SK-N-MC (cell line): ENCODE results near the gene PDE4D.
A peak's percentile ranks its signal among the peaks of the same experiment; 100 is the strongest.

ENCODE experiments used
- DNase-seq: peaks from one replicate; pipeline ENCODE4 v3.0.0-alpha.2; 2011; ENCODE audit warnings: low read depth, low spot score
- H3K27ac ChIP-seq: fragments of 200-600 bp; sonication (generic); 2 replicates; pipeline ENCODE4 v1.5.1; 2016; ENCODE audit warnings: mixed run types
- H3K36me3 ChIP-seq: fragments of 200-600 bp; sonication (generic); 2 replicates; pipeline ENCODE4 v1.6.1; 2017; ENCODE audit warnings: antibody characterized with exemption, low read length, mixed read lengths; ENCODE audit not compliant: insufficient read depth
- H3K4me3 ChIP-seq: fragments of 200-600 bp; sonication (generic); 2 replicates; pipeline ENCODE4 v1.5.1; 2016
- H3K9ac ChIP-seq: fragments of 200-600 bp; sonication (generic); 2 replicates; pipeline ENCODE4 v1.8.0; 2017; ENCODE audit warnings: mixed run types, mixed read lengths; ENCODE audit not compliant: insufficient read length
- H3K9me3 ChIP-seq: fragments of 200-600 bp; sonication (generic); 2 replicates; pipeline ENCODE4 v1.6.1; 2017; ENCODE audit warnings: low read depth, mild to moderate bottlenecking, antibody characterized with exemption, low read length, moderate library complexity, mixed read lengths
- EZH2 ChIP-seq: fragments of 200-600 bp; sonication (generic); IDR thresholded peaks from one replicate; pipeline ENCODE4 v1.6.1; 2017; ENCODE audit warnings: antibody characterized with exemption
- FOXP2 ChIP-seq: optimal IDR thresholded peaks from 2 replicates; pipeline ENCODE3; 2011; ENCODE audit warnings: mild to moderate bottlenecking, moderate library complexity; ENCODE audit not compliant: insufficient read depth; ENCODE audit errors: extremely low read length, control extremely low read depth
- POLR2AphosphoS5 ChIP-seq: IDR thresholded peaks from 2 replicates; pipeline ENCODE4 v1.6.1; 2012; ENCODE audit warnings: mild to moderate bottlenecking, low read depth, low read length, borderline replicate concordance

Gene PDE4D

GRCh38 chr5:59272809-59273427 lies 620.6 kb downstream of the PDE4D start:
- H3K9me3 ChIP-seq: no peaks in the 10 kb centered on the region
- no peak for DNase-seq
- H3K4me3 ChIP-seq: no peak overlapping the region
- TF ChIP-seq FOXP2: no peak
- TF ChIP-seq POLR2AphosphoS5: no peak
- no peak for TF ChIP-seq EZH2
- H3K27ac ChIP-seq: peak overlapping the region; percentile 27; the same call in 1 of the 2 replicates
- H3K36me3 ChIP-seq: no peaks in the 10 kb centered on the region
- H3K9ac ChIP-seq: no peak overlapping the region

GRCh38 chr5:59268756-59269415 lies 624.6 kb downstream of the PDE4D start:
- 0 out of 2 replicates have a peak overlapping the region, but pooled peaks have one; percentile 6 for H3K27ac ChIP-seq
- DNase-seq: no peak
- no peak overlapping the region for H3K4me3 ChIP-seq
- no peak overlapping the region for H3K9ac ChIP-seq
- H3K9me3 ChIP-seq: no peaks in the 10 kb centered on the region
- no peaks in the 10 kb centered on the region for H3K36me3 ChIP-seq
- TF ChIP-seq EZH2 (no peak), FOXP2 (no peak), POLR2AphosphoS5 (no peak)

GRCh38 chr5:59267033-59267432 lies 626.5 kb downstream of the PDE4D start:
- H3K36me3 ChIP-seq: no peaks in the 10 kb centered on the region
- peak overlapping the region; percentile 59 for H3K27ac ChIP-seq
- H3K9ac ChIP-seq: no peak overlapping the region
- no peaks in the 10 kb centered on the region for H3K9me3 ChIP-seq
- peak overlapping the region; percentile 44; the same call in 1 of the 2 replicates for H3K4me3 ChIP-seq
- DNase-seq: no peak
- TF ChIP-seq FOXP2 (no peak), EZH2 (no peak), POLR2AphosphoS5 (no peak)

- Histone ChIP-seq H3K36me3 (no peaks in the 10 kb centered on the region), H3K27ac (peak overlapping the region; percentile 52), H3K9me3 (no peaks in the 10 kb centered on the region), H3K4me3 (peak overlapping the region; percentile 44), H3K9ac (no peak overlapping the region)
- TF ChIP-seq POLR2AphosphoS5: no peak
- TF ChIP-seq FOXP2: peak; percentile 24
- TF ChIP-seq EZH2: no peak
- DNase-seq: no peak
These were observed 627.1 kb downstream of the PDE4D start for GRCh38 chr5:59266410-59266809.

GRCh38 chr5:59264639-59265245 lies 628.8 kb downstream of the PDE4D start:
- no peak for TF ChIP-seq POLR2AphosphoS5
- DNase-seq: no peak
- Histone ChIP-seq H3K9me3 (no peaks in the 10 kb centered on the region), H3K4me3 (no peak overlapping the region), H3K36me3 (no peaks in the 10 kb centered on the region), H3K27ac (peak overlapping the region; percentile 54), H3K9ac (no peak overlapping the region)

- Histone ChIP-seq H3K27ac (peak overlapping the region; percentile 54), H3K9me3 (no peaks in the 10 kb centered on the region), H3K4me3 (no peak overlapping the region), H3K36me3 (no peaks in the 10 kb centered on the region), H3K9ac (peak overlapping the region; percentile 4)
- DNase-seq: no peak
- no peak for TF ChIP-seq POLR2AphosphoS5
- TF ChIP-seq EZH2: no peak
- TF ChIP-seq FOXP2: no peak
These were observed 629.5 kb downstream of the PDE4D start for GRCh38 chr5:59264013-59264412.

- H3K4me3 ChIP-seq: no peak overlapping the region
- no peaks in the 10 kb centered on the region for H3K9me3 ChIP-seq
- DNase-seq: no peak
- no peaks in the 10 kb centered on the region for H3K36me3 ChIP-seq
- TF ChIP-seq FOXP2 (no peak), POLR2AphosphoS5 (no peak), EZH2 (no peak)
- no peak overlapping the region for H3K27ac ChIP-seq
- H3K9ac ChIP-seq: no peak overlapping the region
These were observed 631.6 kb downstream of the PDE4D start for GRCh38 chr5:59261969-59262368.

- TF ChIP-seq FOXP2: no peak
- no peak for TF ChIP-seq POLR2AphosphoS5
- TF ChIP-seq EZH2: no peak
- no peaks in the 10 kb centered on the region for H3K36me3 ChIP-seq
- no peak overlapping the region for H3K4me3 ChIP-seq
- DNase-seq: no peak
- peak overlapping the region; percentile 7; the same call in 1 of the 2 replicates for H3K27ac ChIP-seq
- no peak overlapping the region for H3K9ac ChIP-seq
- no peaks in the 10 kb centered on the region for H3K9me3 ChIP-seq
These were observed 632.6 kb downstream of the PDE4D start for GRCh38 chr5:59260973-59261372.

GRCh38 chr5:59260200-59260599 lies 633.3 kb downstream of the PDE4D start:
- H3K4me3 ChIP-seq: no peak overlapping the region
- TF ChIP-seq FOXP2: no peak
- no peak for TF ChIP-seq EZH2
- TF ChIP-seq POLR2AphosphoS5: no peak
- no peaks in the 10 kb centered on the region for H3K9me3 ChIP-seq
- DNase-seq: no peak
- H3K9ac ChIP-seq: no peak overlapping the region
- H3K27ac ChIP-seq: peak overlapping the region; percentile 35
- no peaks in the 10 kb centered on the region for H3K36me3 ChIP-seq
